Fibroblast of lung (primary cell): ENCODE measurements around the gene MAP1B. TPM values are rescaled to one million over a fixed set of nuclear protein-coding genes. Genes with fewer than 3 reads are reported as not detected.

Experiments
- DNase-seq, 2 donors: peaks; one replicate each; pipeline versions ENCODE4 v3.0.0 to v3.0.0-alpha.2; 2010; ENCODE audit warnings: low read depth in 2 of 2
- H2AFZ ChIP-seq: 2 replicates; pipeline ENCODE4 v1.5.1; 2012; ENCODE audit warnings: low read length, control low read depth, inconsistent platforms
- H3K27ac ChIP-seq: 2 replicates; pipeline ENCODE4 v1.5.1; 2011; ENCODE audit warnings: low read length, control low read depth; ENCODE audit not compliant: insufficient read depth
- H3K27me3 ChIP-seq: 2 replicates; pipeline ENCODE4 v1.5.1; 2011; ENCODE audit warnings: mild to moderate bottlenecking, low read length; ENCODE audit not compliant: control insufficient read depth, insufficient read depth
- H3K36me3 ChIP-seq: 2 replicates; pipeline ENCODE4 v1.5.1; 2011; ENCODE audit warnings: low read length; ENCODE audit not compliant: control insufficient read depth, insufficient read depth
- H3K4me1 ChIP-seq: 2 replicates; pipeline ENCODE4 v1.5.1; 2011; ENCODE audit warnings: low read length; ENCODE audit not compliant: control insufficient read depth, insufficient read depth; ENCODE audit errors: extremely low read depth
- H3K4me2 ChIP-seq: 2 replicates; pipeline ENCODE4 v1.5.1; 2011; ENCODE audit warnings: low read length, control low read depth; ENCODE audit not compliant: insufficient read depth; ENCODE audit errors: extremely low read depth
- H3K4me3 ChIP-seq, 4 experiments: fragments of 200-600 bp in 1 of 4; sonication (generic) in 1 of 4; replicated peaks in 1 of 4; 2 replicates each; pipeline ENCODE4 v1.5.1; 2011 to 2016; ENCODE audit warnings: low read length in 4 of 4, low read depth in 3 of 4, mild to moderate bottlenecking in 3 of 4, control low read depth in 2 of 4, inconsistent platforms in 1 of 4, mixed read lengths in 1 of 4; ENCODE audit not compliant: insufficient read depth in 1 of 4; ENCODE audit errors: control extremely low read depth in 1 of 4
- H3K79me2 ChIP-seq: 2 replicates; pipeline ENCODE4 v1.5.1; 2012; ENCODE audit warnings: mild to moderate bottlenecking, low read length, inconsistent platforms; ENCODE audit not compliant: control insufficient read depth, insufficient read depth
- H3K9ac ChIP-seq: 2 replicates; pipeline ENCODE4 v1.5.1; 2011; ENCODE audit warnings: mild to moderate bottlenecking, low read length, control low read depth; ENCODE audit not compliant: insufficient read depth
- H3K9me3 ChIP-seq: 2 replicates; pipeline ENCODE4 v1.5.1; 2012; ENCODE audit warnings: low read depth, low read length; ENCODE audit not compliant: control insufficient read depth, insufficient read depth
- H4K20me1 ChIP-seq: 2 replicates; pipeline ENCODE4 v1.5.1; 2011; ENCODE audit warnings: low read length; ENCODE audit not compliant: control insufficient read depth, insufficient read depth; ENCODE audit errors: extremely low read depth
- EZH2 ChIP-seq: IDR thresholded peaks from 2 replicates; pipeline ENCODE4 v1.5.1; 2012; ENCODE audit warnings: low read length, control low read depth, mild to moderate bottlenecking; ENCODE audit errors: missing control alignments
- polyA plus RNA-seq, 2 donors: library from polyadenylated mRNA; depleted of rRNA in 1 of 2; stranded (reverse) in 1 of 2; unstranded in 1 of 2; fragments of >200 nt; gene quantifications; 2 replicates each; pipeline ENCODE4 v1.2.1, GENCODE V29; 2011 to 2012; ENCODE audit warnings: missing spikeins in 1 of 2
- total RNA-seq: library from RNA; depleted of rRNA; stranded (reverse); fragments of >200 nt; gene quantifications from 2 replicates; pipeline ENCODE4 v1.2.1, GENCODE V29; 2014
- TF ChIP-seq, protein P1 (sequence below), 2 donors: IDR thresholded peaks in 1 of 2; conservative IDR thresholded peaks in 1 of 2; 1 replicate in 1 of 2; 2 replicates in 1 of 2; pipeline ENCODE4 v1.5.1; 2011 to 2012; ENCODE audit warnings: low read length in 2 of 2, control low read depth in 1 of 2, inconsistent platforms in 1 of 2, low read depth in 1 of 2, mild to moderate bottlenecking in 1 of 2

The MAP1B gene
- total and polyA plus RNA-seq, 2 donors (not counting 1 experiment from before 2014, with no cell fraction given): 83.4 to 109 TPM

- Histone ChIP-seq H3K4me3 (no peak overlapping the region), H3K36me3 (no peaks in the 10 kb centered on the region), H3K4me2 (no peak overlapping the region), H3K79me2 (peaks cover 2% of the 10 kb centered on the region), H3K27ac (no peak overlapping the region), H3K27me3 (no peaks in the 10 kb centered on the region), H3K9ac (no peak overlapping the region), H2AFZ (no peak overlapping the region), H3K9me3 (no peaks in the 10 kb centered on the region), H4K20me1 (no peaks in the 10 kb centered on the region), H3K4me1 (peaks cover 21% of the 10 kb centered on the region)
- peak; percentile 62 to 66 for DNase-seq
- TF ChIP-seq, protein P1, sequence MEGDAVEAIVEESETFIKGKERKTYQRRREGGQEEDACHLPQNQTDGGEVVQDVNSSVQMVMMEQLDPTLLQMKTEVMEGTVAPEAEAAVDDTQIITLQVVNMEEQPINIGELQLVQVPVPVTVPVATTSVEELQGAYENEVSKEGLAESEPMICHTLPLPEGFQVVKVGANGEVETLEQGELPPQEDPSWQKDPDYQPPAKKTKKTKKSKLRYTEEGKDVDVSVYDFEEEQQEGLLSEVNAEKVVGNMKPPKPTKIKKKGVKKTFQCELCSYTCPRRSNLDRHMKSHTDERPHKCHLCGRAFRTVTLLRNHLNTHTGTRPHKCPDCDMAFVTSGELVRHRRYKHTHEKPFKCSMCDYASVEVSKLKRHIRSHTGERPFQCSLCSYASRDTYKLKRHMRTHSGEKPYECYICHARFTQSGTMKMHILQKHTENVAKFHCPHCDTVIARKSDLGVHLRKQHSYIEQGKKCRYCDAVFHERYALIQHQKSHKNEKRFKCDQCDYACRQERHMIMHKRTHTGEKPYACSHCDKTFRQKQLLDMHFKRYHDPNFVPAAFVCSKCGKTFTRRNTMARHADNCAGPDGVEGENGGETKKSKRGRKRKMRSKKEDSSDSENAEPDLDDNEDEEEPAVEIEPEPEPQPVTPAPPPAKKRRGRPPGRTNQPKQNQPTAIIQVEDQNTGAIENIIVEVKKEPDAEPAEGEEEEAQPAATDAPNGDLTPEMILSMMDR (conservative IDR thresholded peaks at IDR 0.05 in 1 of 2, IDR thresholded peaks at IDR 0.05 in 1 of 2; ENCODE audit: low read depth in 1 of 2, low read length in 2 of 2): peak; percentile 20 to 53
- no peak for TF ChIP-seq EZH2
Observed at GRCh38 chr5:72244862-72245371, 137.6 kb downstream of the MAP1B start.

DNA sequence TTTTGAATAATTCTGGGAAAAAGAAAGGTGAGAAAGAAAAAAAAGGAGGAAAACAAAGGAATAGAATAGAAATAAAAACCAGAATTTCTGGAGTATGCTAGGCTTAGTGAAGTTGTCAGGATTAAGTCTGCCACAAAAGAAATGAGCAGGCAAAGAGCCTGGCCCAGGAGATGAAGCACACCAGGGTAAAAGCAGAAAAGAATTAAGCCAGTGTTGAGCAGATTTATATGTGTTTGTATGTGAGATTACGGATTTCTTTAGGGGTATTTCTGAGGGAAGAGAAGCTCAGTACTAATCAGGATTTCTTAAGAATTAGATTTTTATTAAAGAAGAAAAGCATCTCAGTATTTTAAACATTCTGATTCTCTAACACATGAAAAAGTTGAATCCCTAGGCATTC is 138.3 kb downstream of the MAP1B start:
- H3K27me3 ChIP-seq: no peaks in the 10 kb centered on the region
- DNase-seq: no peak
- no peak overlapping the region for H2AFZ ChIP-seq
- no peak overlapping the region for H3K27ac ChIP-seq
- TF ChIP-seq EZH2: no peak
- TF ChIP-seq, protein P1 (conservative IDR thresholded peaks at IDR 0.05 in 1 of 2, IDR thresholded peaks at IDR 0.05 in 1 of 2; ENCODE audit: low read depth in 1 of 2, low read length in 2 of 2): no peak
- H3K4me2 ChIP-seq: peak overlapping the region; percentile 32
- H3K79me2 ChIP-seq: peaks cover 2% of the 10 kb centered on the region
- no peak overlapping the region for H3K9ac ChIP-seq
- H3K36me3 ChIP-seq: no peaks in the 10 kb centered on the region
- H4K20me1 ChIP-seq: no peaks in the 10 kb centered on the region
- H3K4me1 ChIP-seq: peaks cover 21% of the 10 kb centered on the region
- no peaks in the 10 kb centered on the region for H3K9me3 ChIP-seq
- no peak overlapping the region for H3K4me3 ChIP-seq

DNA sequence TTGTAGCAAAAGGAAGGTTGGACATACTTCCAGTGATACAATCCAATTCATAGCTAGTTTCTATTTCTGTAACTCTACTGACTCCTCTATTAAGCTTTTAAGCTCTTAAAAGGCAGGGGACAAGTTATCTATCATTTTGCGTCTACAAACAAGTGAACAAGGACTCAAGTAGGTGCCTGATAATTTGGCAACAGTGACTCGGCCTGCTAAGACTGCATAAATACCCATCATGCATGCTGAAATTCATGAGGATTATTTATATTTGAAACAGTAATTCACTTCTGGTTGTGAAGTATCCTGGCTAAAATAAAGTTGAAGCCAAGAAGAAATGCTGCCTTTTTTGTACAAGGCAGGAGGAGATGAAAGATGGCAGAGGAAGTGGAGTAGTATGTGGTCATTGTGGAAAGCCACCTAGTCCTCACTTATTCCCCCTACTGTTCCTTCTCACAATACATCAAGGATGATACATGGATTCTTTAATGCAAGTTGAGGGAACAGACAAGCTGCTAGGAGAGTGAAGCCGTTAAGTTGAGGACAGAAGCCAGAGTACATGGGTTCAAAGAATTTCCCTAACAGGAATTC is 138.8 kb downstream of the MAP1B start:
- Histone ChIP-seq H3K9ac (no peak overlapping the region), H3K4me2 (peak overlapping the region; percentile 32)

More for the DNA sequence above, 138.8 kb downstream of the MAP1B start:
- TF ChIP-seq EZH2: no peak
- TF ChIP-seq, protein P1 (conservative IDR thresholded peaks at IDR 0.05 in 1 of 2, IDR thresholded peaks at IDR 0.05 in 1 of 2; ENCODE audit: low read depth in 1 of 2, low read length in 2 of 2): no peak
- peak in 1 of 2 donors; percentile 46 for DNase-seq
- Histone ChIP-seq H3K79me2 (peaks cover 2% of the 10 kb centered on the region), H3K36me3 (no peaks in the 10 kb centered on the region), H3K27me3 (no peaks in the 10 kb centered on the region), H3K4me3 (no peak overlapping the region), H3K27ac (no peak overlapping the region), H4K20me1 (no peaks in the 10 kb centered on the region), H3K9me3 (no peaks in the 10 kb centered on the region), H3K4me1 (peaks cover 21% of the 10 kb centered on the region), H2AFZ (no peak overlapping the region)
